ENCODE measurements around the gene LHX6.

DNA sequence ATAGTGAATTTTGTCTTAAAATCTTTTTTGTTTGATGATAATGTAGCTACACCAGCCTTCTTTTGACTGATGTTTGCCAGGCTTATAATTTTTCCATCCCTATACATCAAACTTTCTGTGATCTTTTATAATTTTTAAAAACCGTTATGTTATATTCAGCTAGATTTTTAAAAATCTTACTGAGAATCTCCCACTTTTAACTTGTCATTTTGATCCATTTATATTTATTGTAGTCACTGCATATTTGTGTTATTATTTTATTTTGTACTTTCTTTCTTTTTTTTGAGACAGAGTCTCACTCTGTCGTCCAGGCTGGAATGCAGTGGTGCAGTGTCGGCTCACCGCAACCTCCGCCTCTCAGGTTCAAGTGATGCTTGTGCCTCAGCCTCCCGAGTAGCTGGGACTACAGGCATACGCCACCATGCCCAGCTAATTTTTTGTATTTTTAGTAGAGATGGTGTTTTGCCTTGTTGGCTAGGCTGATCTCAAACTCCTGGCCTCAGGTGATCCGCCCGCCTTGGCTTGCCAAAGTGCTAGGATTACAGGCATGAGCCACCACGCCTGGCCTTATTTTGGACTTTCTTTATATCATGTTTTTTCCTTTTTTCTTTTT is 48.6 kb upstream of the LHX6 start:
- TF ChIP-seq, protein P1, sequence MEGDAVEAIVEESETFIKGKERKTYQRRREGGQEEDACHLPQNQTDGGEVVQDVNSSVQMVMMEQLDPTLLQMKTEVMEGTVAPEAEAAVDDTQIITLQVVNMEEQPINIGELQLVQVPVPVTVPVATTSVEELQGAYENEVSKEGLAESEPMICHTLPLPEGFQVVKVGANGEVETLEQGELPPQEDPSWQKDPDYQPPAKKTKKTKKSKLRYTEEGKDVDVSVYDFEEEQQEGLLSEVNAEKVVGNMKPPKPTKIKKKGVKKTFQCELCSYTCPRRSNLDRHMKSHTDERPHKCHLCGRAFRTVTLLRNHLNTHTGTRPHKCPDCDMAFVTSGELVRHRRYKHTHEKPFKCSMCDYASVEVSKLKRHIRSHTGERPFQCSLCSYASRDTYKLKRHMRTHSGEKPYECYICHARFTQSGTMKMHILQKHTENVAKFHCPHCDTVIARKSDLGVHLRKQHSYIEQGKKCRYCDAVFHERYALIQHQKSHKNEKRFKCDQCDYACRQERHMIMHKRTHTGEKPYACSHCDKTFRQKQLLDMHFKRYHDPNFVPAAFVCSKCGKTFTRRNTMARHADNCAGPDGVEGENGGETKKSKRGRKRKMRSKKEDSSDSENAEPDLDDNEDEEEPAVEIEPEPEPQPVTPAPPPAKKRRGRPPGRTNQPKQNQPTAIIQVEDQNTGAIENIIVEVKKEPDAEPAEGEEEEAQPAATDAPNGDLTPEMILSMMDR (IDR thresholded peaks at IDR 0.05), result no peak
- TF ChIP-seq POLR2A (IDR thresholded peaks at IDR 0.05), result no peak
